ENCODE data around the gene KLF4. TPM values are rescaled to one million over a fixed set of nuclear protein-coding genes. Genes with fewer than 3 reads are reported as not detected.

Gene KLF4
- total and polyA plus RNA-seq, 4 donors: 23.3 to 80.7 (median 68.0) TPM

GRCh38 chr9:107472581-107473340 lies 16.8 kb downstream of the KLF4 start:
- Histone ChIP-seq H3K9me3 (ENCODE audit: control insufficient read depth in 4 of 4, insufficient read depth in 3 of 4, low read length in 3 of 4) (no peaks in the 10 kb centered on the region), H3K27ac (ENCODE audit: low read depth in 1 of 2, low read length in 1 of 2) (no peak overlapping the region), H3K4me1 (ENCODE audit: control insufficient read depth in 5 of 5, insufficient read depth in 5 of 5, low read length in 5 of 5) (no peaks in the 10 kb centered on the region), H3K36me3 (ENCODE audit: control insufficient read depth in 4 of 4, insufficient read depth in 4 of 4, low read length in 4 of 4) (no peaks in the 10 kb centered on the region), H3K9ac (ENCODE audit: insufficient read depth in 1 of 2, low read length in 2 of 2) (no peak overlapping the region), H3K27me3 (ENCODE audit: control insufficient read depth in 3 of 3, insufficient read depth in 3 of 3, low read length in 2 of 3) (no peaks in the 10 kb centered on the region), H3K4me3 (no peak overlapping the region)
- WGBS, 2 donors: 77 to 80% methylated on average over 9 of the region's 9 CpGs
- TF ChIP-seq, protein P1, sequence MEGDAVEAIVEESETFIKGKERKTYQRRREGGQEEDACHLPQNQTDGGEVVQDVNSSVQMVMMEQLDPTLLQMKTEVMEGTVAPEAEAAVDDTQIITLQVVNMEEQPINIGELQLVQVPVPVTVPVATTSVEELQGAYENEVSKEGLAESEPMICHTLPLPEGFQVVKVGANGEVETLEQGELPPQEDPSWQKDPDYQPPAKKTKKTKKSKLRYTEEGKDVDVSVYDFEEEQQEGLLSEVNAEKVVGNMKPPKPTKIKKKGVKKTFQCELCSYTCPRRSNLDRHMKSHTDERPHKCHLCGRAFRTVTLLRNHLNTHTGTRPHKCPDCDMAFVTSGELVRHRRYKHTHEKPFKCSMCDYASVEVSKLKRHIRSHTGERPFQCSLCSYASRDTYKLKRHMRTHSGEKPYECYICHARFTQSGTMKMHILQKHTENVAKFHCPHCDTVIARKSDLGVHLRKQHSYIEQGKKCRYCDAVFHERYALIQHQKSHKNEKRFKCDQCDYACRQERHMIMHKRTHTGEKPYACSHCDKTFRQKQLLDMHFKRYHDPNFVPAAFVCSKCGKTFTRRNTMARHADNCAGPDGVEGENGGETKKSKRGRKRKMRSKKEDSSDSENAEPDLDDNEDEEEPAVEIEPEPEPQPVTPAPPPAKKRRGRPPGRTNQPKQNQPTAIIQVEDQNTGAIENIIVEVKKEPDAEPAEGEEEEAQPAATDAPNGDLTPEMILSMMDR (IDR thresholded peaks at IDR 0.05; ENCODE audit: control extremely low read depth, extremely low read depth): no peak
- DNase-seq (no peak), ATAC-seq (ENCODE audit: insufficient read depth, low FRiP score) (no peak)

GRCh38 chr9:107471552-107471951 lies 18.0 kb downstream of the KLF4 start:
- WGBS, 2 donors: 81 to 93% methylated on average over 6 of the region's 6 CpGs
- H3K27me3 ChIP-seq (ENCODE audit: control insufficient read depth in 3 of 3, insufficient read depth in 3 of 3, low read length in 2 of 3): no peaks in the 10 kb centered on the region
- H3K4me1 ChIP-seq (ENCODE audit: control insufficient read depth in 5 of 5, insufficient read depth in 5 of 5, low read length in 5 of 5): peaks cover 0 to 3% (median 0%) of the 10 kb centered on the region in 5 donors
- H3K36me3 ChIP-seq (ENCODE audit: control insufficient read depth in 4 of 4, insufficient read depth in 4 of 4, low read length in 4 of 4): no peaks in the 10 kb centered on the region
- DNase-seq (no peak), ATAC-seq (ENCODE audit: insufficient read depth, low FRiP score) (no peak)
- TF ChIP-seq, protein P1 (IDR thresholded peaks at IDR 0.05; ENCODE audit: control extremely low read depth, extremely low read depth): no peak
- H3K9ac ChIP-seq (ENCODE audit: insufficient read depth in 1 of 2, low read length in 2 of 2): no peak overlapping the region
- no peaks in the 10 kb centered on the region for H3K9me3 ChIP-seq (ENCODE audit: control insufficient read depth in 4 of 4, insufficient read depth in 3 of 4, low read length in 3 of 4)
- H3K27ac ChIP-seq (ENCODE audit: low read depth in 1 of 2, low read length in 1 of 2): no peak overlapping the region
- H3K4me3 ChIP-seq: no peak overlapping the region

- H3K36me3 ChIP-seq (ENCODE audit: control insufficient read depth in 4 of 4, insufficient read depth in 4 of 4, low read length in 4 of 4): no peaks in the 10 kb centered on the region
- peaks cover 0 to 14% (median 0%) of the 10 kb centered on the region in 5 donors for H3K4me1 ChIP-seq (ENCODE audit: control insufficient read depth in 5 of 5, insufficient read depth in 5 of 5, low read length in 5 of 5)
- no peak overlapping the region for H3K9ac ChIP-seq (ENCODE audit: insufficient read depth in 1 of 2, low read length in 2 of 2)
- no peak overlapping the region for H3K27ac ChIP-seq (ENCODE audit: low read depth in 1 of 2, low read length in 1 of 2)
- TF ChIP-seq, protein P1 (IDR thresholded peaks at IDR 0.05; ENCODE audit: control extremely low read depth, extremely low read depth): no peak
- no peak overlapping the region for H3K4me3 ChIP-seq
- H3K27me3 ChIP-seq (ENCODE audit: control insufficient read depth in 3 of 3, insufficient read depth in 3 of 3, low read length in 2 of 3): peaks cover 0 to 9% (median 2%) of the 10 kb centered on the region in 3 donors
- no peaks in the 10 kb centered on the region for H3K9me3 ChIP-seq (ENCODE audit: control insufficient read depth in 4 of 4, insufficient read depth in 3 of 4, low read length in 3 of 4)
- DNase-seq: no peak
- 88 to 90% methylated on average over 1 of the region's 1 CpG for WGBS, 2 donors
- ATAC-seq (ENCODE audit: insufficient read depth, low FRiP score): no peak
Observed at GRCh38 chr9:107467416-107467815, 22.2 kb downstream of the KLF4 start.
